ENCODE results near the gene DPRX.

DPRX gene

GRCh38 chr19:53631949-53632407, at the start of gene DPRX:
DPRX (plus strand) TSS chr19:53631999; CDS start chr19:53632107, 108 bp downstream.
- TF ChIP-seq CTCF (conservative IDR thresholded peaks at IDR 0.05; ENCODE audit: low read length): no peak
- DNase-seq (ENCODE audit: low read depth): no peak
- H3K4me3 ChIP-seq (ENCODE audit: low read length): no peak within 1 kb of the TSS

GRCh38 chr19:53583181-53583580, 48.6 kb upstream of the DPRX start:
- DNase-seq (ENCODE audit: low read depth): no peak
- no peak for TF ChIP-seq CTCF (conservative IDR thresholded peaks at IDR 0.05; ENCODE audit: low read length)
- H3K4me3 ChIP-seq (ENCODE audit: low read length): no peak overlapping the region

- DNase-seq (ENCODE audit: low read depth): no peak
- H3K4me3 ChIP-seq (ENCODE audit: low read length): no peak overlapping the region
- no peak for TF ChIP-seq CTCF (conservative IDR thresholded peaks at IDR 0.05; ENCODE audit: low read length)
These were observed 45.5 kb upstream of the DPRX start for GRCh38 chr19:53586277-53586691.

- TF ChIP-seq CTCF (conservative IDR thresholded peaks at IDR 0.05; ENCODE audit: low read length): no peak
- no peak overlapping the region for H3K4me3 ChIP-seq (ENCODE audit: low read length)
- DNase-seq (ENCODE audit: low read depth): no peak
These were observed 36.8 kb upstream of the DPRX start for GRCh38 chr19:53594811-53595509.

GRCh38 chr19:53595510-53595867, 36.3 kb upstream of the DPRX start:
- no peak overlapping the region for H3K4me3 ChIP-seq (ENCODE audit: low read length)
- DNase-seq (ENCODE audit: low read depth): no peak
- no peak for TF ChIP-seq CTCF (conservative IDR thresholded peaks at IDR 0.05; ENCODE audit: low read length)

GRCh38 chr19:53596056-53596455, 35.7 kb upstream of the DPRX start:
- no peak overlapping the region for H3K4me3 ChIP-seq (ENCODE audit: low read length)
- DNase-seq (ENCODE audit: low read depth): no peak
- TF ChIP-seq CTCF (conservative IDR thresholded peaks at IDR 0.05; ENCODE audit: low read length): no peak

- H3K4me3 ChIP-seq (ENCODE audit: low read length): no peak overlapping the region
- DNase-seq (ENCODE audit: low read depth): no peak
- no peak for TF ChIP-seq CTCF (conservative IDR thresholded peaks at IDR 0.05; ENCODE audit: low read length)
These were observed 34.8 kb upstream of the DPRX start for GRCh38 chr19:53597023-53597422.
